GM18951 (cell line): Measurements from ENCODE around the gene ITGAD.

Experiments
- POLR2A ChIP-seq: IDR thresholded peaks from 4 replicates; pipeline ENCODE4 v1.6.1; 2011; ENCODE audit warnings: mild to moderate bottlenecking; ENCODE audit not compliant: insufficient read length, insufficient read depth; ENCODE audit errors: extremely low read depth
- in situ Hi-C: fragments of 300-500 bp; cut with MboI; formaldehyde crosslinking; loops from one replicate; pipeline ENCODE4 v1.12.0; 2022; ENCODE audit warnings: low sequenced_read_pairs, mixed read lengths, inconsistent platforms; ENCODE audit not compliant: unreplicated experiment

ITGAD gene

DNA sequence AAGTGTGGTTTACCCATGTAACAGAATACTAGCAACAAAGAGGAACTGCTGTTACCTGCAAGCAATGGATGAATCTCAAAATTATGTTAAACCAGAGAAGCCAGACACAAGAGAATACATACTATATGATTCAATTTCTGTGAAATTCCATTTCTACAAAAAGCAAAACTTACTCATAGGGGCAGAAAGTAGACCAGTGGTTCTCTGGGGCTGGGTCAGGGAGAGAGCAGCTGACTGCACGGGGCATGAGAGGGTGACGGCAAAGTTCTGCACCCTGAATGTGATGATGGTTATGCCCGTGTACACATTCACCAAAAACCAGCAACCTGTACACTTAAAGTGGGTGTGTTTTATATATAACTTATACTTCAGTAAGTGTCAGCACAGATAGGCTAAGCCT lies 46.4 kb downstream of the ITGAD start:
- in situ Hi-C loops: loop anchor here (25.0 kb wide), 1 partner anchor 452 kb away; the partner anchor contains the start of gene HSD3B7
- TF ChIP-seq POLR2A: no peak

DNA sequence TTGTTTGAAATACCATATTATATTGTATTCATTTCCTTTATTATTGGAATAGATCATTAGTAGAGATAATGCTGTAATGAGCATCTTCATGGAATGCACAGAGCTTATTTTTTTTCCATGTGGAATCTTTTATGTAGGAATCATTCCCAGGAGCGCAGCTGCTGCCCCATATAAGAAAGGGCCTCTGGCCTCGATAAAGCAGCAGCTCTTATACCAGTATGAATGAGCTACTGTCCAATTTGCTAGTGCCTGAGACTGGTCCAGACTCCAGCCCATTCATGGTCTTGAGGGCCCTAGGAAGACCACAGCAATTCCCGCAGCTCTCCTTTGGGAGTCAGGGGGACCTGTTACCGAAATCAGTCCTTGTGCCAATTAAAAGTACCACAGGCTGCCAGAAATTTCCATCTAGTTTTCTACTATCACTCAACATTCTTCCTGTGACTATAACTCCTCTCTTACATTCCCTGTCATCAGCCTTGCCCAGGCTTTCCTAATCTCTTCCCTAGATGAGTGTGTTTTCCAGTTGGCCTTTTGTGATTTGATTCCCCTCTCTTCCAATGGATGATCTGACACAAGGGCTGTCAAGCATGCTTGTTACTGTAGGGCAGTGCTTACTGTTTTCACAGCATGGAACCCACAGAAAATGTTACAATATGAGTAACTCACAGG lies 47.5 kb downstream of the ITGAD start:
- TF ChIP-seq POLR2A: no peak
- in situ Hi-C loops: loop anchor here (25.0 kb wide), 1 partner anchor 453 kb away; the partner anchor contains the start of gene HSD3B7

DNA sequence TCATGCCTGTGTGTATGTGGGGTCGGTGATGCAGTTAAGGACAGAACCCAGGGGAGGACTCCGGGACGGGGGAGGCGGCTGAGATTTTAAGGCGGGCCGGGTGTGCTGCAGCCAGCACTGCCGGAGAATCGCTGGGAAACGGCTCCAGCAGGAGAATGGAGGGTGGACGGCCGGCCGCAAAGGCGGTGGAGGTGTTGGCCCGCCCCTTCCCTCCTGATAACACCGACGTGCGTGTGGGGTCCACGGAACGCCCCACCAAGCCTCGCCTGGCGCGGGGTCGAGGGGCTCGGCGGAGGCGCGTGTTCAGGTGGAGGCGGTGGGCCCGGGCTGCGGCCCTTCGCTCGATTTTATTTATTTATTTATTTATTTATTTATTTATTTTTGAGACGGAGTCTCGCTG lies 48.8 kb downstream of the ITGAD start:
- no peak for TF ChIP-seq POLR2A
- in situ Hi-C loops: loop anchor here (25.0 kb wide), 1 partner anchor 455 kb away; the partner anchor contains the start of gene HSD3B7

DNA sequence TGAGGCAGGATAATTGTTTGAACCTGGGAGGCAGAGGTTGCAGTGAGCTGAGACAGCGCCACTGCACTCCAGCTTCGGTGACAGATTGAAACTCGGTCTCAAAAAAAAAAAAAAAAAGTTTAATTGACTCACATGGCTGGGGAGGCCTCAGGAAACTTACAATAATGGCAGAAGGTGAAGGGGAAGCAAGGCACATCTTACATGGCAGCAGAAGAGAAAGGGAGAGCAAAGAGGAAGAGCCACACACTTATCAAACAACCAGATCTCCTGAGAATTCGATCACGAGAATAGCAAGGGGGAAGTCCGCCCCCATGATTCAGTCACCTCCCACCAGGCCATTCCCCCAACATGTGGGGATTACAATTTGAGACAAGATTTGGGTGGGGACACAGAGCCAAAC lies 52.8 kb downstream of the ITGAD start:
- in situ Hi-C loops: loop anchor here (25.0 kb wide), 1 partner anchor 459 kb away; the partner anchor contains the start of gene HSD3B7

- TF ChIP-seq POLR2A: no peak
- in situ Hi-C loops: loop anchor here (25.0 kb wide), 1 partner anchor 411 kb away; the partner anchor contains the start of gene ZNF267
These were observed 58.1 kb downstream of the ITGAD start for GRCh38 chr16:31451201-31451600.

GRCh38 chr16:31451681-31452351 lies 58.7 kb downstream of the ITGAD start:
- TF ChIP-seq POLR2A: peak; percentile 14
- in situ Hi-C loops: loop anchor here (25.0 kb wide), 1 partner anchor 410 kb away; the partner anchor contains the start of gene ZNF267

- no peak for TF ChIP-seq POLR2A
- in situ Hi-C loops: loop anchor here (25.0 kb wide), 1 partner anchor 410 kb away; the partner anchor contains the start of gene ZNF267
These were observed 59.5 kb downstream of the ITGAD start for GRCh38 chr16:31452631-31453106.

DNA sequence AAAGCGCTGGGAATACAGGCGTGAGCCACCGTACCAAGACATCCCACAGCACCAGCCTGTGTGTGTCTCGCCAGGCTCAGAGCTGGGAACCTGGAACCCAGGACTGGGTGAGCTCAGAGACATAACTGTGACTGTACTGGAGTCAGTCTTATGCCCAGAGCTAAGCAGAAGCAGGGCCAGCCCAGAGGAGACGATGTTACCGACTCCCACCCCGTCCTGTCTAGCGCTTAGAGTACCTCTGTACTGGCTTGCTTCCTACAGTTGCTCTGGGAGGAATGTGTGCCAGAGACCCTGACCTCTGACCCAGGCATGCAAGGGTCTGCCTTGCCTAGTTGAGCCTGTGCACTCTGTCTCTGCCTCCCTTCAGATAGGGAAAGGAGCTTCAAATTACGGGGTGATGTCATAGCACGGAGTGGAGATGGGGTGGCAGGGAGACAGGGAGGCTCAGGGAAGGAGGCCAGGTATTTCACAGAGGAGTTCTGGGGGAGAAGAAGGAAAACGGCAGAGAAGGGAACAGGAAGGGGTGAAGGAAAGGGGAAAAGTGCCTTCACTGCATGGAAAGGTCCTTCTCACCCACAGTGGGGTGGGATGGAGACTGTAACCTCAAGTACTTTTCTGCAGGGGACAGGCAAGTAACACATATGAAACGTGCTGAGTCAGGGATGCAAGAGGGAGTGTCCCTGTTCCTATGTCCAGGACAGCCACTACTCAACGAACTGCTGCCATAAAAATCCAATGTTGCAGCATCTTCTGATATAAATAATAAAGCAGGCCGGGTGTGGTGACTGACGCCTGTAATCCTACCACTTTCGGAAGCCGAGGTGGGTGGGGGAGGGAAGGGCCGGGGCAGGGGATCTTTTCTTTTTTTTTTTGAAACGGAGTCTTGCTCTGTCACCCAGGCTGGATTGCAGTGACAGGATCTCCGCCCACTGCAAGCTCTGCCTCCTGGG lies 60.4 kb downstream of the ITGAD start:
- no peak for TF ChIP-seq POLR2A
- in situ Hi-C loops: loop anchor here (25.0 kb wide), 1 partner anchor 409 kb away; the partner anchor contains the start of gene ZNF267

DNA sequence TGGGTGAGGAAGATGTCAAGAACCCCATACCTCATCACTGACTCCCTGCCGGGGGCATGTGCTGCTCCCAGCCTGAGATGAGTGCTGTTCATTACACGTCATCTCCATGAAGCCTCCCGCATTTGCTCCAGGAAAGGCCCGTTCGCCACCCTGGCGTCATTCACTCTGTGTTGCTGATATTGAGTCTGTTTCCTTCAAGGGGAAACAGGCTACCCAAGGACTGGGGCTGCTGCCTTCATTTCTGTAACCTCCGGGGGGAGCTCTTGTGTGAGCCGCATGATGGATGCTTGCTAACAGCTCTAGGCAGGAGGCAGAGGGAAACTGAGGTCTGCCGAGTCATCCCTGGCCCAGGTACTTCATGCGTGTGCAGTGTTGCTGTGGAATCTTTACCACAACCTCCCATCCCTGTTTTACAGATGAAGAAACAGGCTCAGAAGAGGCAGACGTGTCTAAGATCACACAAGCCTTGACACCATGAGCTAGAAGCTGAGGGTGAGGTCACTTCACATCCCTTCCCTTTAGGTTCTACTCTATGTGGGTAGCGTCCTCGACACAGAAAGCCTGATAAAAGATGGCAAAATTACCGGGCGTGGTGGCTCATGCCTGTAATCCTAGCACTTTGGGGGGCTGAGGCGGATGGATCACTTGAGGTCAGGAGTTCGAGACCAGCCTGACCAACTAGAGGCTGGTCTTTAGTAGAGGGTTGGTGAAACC lies 62.6 kb downstream of the ITGAD start:
- in situ Hi-C loops: loop anchor here (25.0 kb wide), 1 partner anchor 407 kb away; the partner anchor contains the start of gene ZNF267
- TF ChIP-seq POLR2A: no peak

GRCh38 chr16:31456988-31457360 lies 63.8 kb downstream of the ITGAD start:
- in situ Hi-C loops: loop anchor here (25.0 kb wide), 1 partner anchor 405 kb away; the partner anchor contains the start of gene ZNF267
- no peak for TF ChIP-seq POLR2A

- in situ Hi-C loops: loop anchor here (25.0 kb wide), 1 partner anchor 404 kb away; the partner anchor contains the start of gene ZNF267
- peak; percentile 33 for TF ChIP-seq POLR2A
These were observed 65.1 kb downstream of the ITGAD start for GRCh38 chr16:31458073-31458843.
